IMR-90 (cell line): ENCODE measurements around the gene PPARG. TPM values are rescaled to one million over a fixed set of nuclear protein-coding genes. Genes with fewer than 3 reads are reported as not detected.

Experiments used
- ATAC-seq: fragments of 200-7000 bp; cut with Tn5 transposase; 2 replicates; pipeline ENCODE4 v1.9.1; 2020; ENCODE audit warnings: low read depth, mild to moderate bottlenecking, moderate library complexity
- BruUV-seq: library from RNA; stranded (reverse); fragments of 400-500 nt; replicated peaks from 2 replicates; lab custom pipeline; 2021; lab: Mats Ljungman, UMichigan
- CTCF ChIA-PET: fragments of 300-600 bp; formaldehyde crosslinking; extraction: SDS; loops from one replicate; lab custom pipeline; 2021; ENCODE audit warnings: antibody characterized with exemption; lab: Yijun Ruan, JAX
- POLR2A ChIA-PET: fragments of 300-600 bp; sonication (Branson Sonifier 250); formaldehyde crosslinking; loops from one replicate; lab custom pipeline; 2022; ENCODE audit warnings: antibody characterized with exemption; ENCODE audit not compliant: unreplicated experiment; lab: Charles Lee
- DNase-seq: peaks from one replicate; pipeline ENCODE4 v3.0.0; 2013
- H2AFZ ChIP-seq: replicated peaks from 2 replicates; pipeline ENCODE3; 2013; ENCODE audit warnings: low read length, mild to moderate bottlenecking; ENCODE audit not compliant: poor library complexity
- H2AK5ac ChIP-seq: 2 replicates; pipeline ENCODE4 v1.6.1; 2013; ENCODE audit warnings: low read depth, low read length, inconsistent platforms
- H2AK9ac ChIP-seq: replicated peaks from 2 replicates; pipeline ENCODE3; 2013; ENCODE audit warnings: mild to moderate bottlenecking, low read depth, low read length, moderate library complexity; ENCODE audit not compliant: poor library complexity
- H2BK120ac ChIP-seq: 2 replicates; pipeline ENCODE4 v1.6.1; 2013; ENCODE audit warnings: low read depth, low read length, inconsistent platforms
- H2BK15ac ChIP-seq: 3 replicates; pipeline ENCODE4 v1.6.1; 2013; ENCODE audit warnings: low read depth, low read length, inconsistent platforms
- H2BK20ac ChIP-seq: 2 replicates; pipeline ENCODE4 v1.6.1; 2013; ENCODE audit warnings: low read depth, mild to moderate bottlenecking, inconsistent platforms, low read length, moderate library complexity
- H2BK5ac ChIP-seq: 2 replicates; pipeline ENCODE4 v1.6.1; 2013; ENCODE audit warnings: mild to moderate bottlenecking, low read depth, low read length, inconsistent platforms; ENCODE audit not compliant: poor library complexity, severe bottlenecking
- H3K14ac ChIP-seq: replicated peaks from 2 replicates; pipeline ENCODE4 v1.6.1; 2013; ENCODE audit warnings: low read depth, low read length, inconsistent platforms
- H3K18ac ChIP-seq: 2 replicates; pipeline ENCODE4 v1.6.1; 2013; ENCODE audit warnings: low read depth, low read length, control low read depth
- H3K23ac ChIP-seq: 2 replicates; pipeline ENCODE4 v1.6.1; 2013; ENCODE audit warnings: low read depth, low read length, inconsistent platforms
- H3K27ac ChIP-seq: 2 replicates; pipeline ENCODE4 v1.5.1; 2013; ENCODE audit warnings: mild to moderate bottlenecking, control low read depth, low read length; ENCODE audit not compliant: insufficient read depth
- H3K27me3 ChIP-seq: 2 replicates; pipeline ENCODE4 v1.6.1; 2013; ENCODE audit warnings: low read length; ENCODE audit not compliant: control insufficient read depth, insufficient read depth
- H3K36me3 ChIP-seq: 2 replicates; pipeline ENCODE4 v1.6.1; 2013; ENCODE audit warnings: low read length, mixed read lengths; ENCODE audit not compliant: control insufficient read depth, insufficient read depth
- H3K4ac ChIP-seq: 2 replicates; pipeline ENCODE4 v1.6.1; 2013; ENCODE audit warnings: low read depth, low read length, inconsistent platforms
- H3K4me1 ChIP-seq: 2 replicates; pipeline ENCODE4 v1.6.1; 2013; ENCODE audit warnings: low read length, mixed read lengths; ENCODE audit not compliant: control insufficient read depth, insufficient read depth
- H3K4me2 ChIP-seq: 2 replicates; pipeline ENCODE4 v1.6.1; 2013; ENCODE audit warnings: low read depth, mild to moderate bottlenecking, control low read depth, low read length, moderate library complexity
- H3K4me3 ChIP-seq: 2 replicates; pipeline ENCODE4 v1.5.1; 2013; ENCODE audit warnings: low read depth, mild to moderate bottlenecking, control low read depth, low read length, moderate library complexity; ENCODE audit not compliant: insufficient read depth
- H3K56ac ChIP-seq: 2 replicates; pipeline ENCODE4 v1.6.1; 2013; ENCODE audit warnings: low read length, inconsistent platforms; ENCODE audit not compliant: insufficient read depth; ENCODE audit errors: extremely low read depth
- H3K79me1 ChIP-seq, 2 experiments: 2 replicates each; pipeline ENCODE4 v1.6.1; 2013; ENCODE audit warnings: low read length in 2 of 2, inconsistent platforms in 1 of 2, low read depth in 1 of 2
- H3K9ac ChIP-seq: 2 replicates; pipeline ENCODE4 v1.6.1; 2013; ENCODE audit warnings: low read depth, low read length, control low read depth
- H3K9me1 ChIP-seq: 2 replicates; pipeline ENCODE4 v1.6.1; 2013; ENCODE audit warnings: low read length, inconsistent platforms; ENCODE audit not compliant: insufficient read depth
- H3K9me3 ChIP-seq: 2 replicates; pipeline ENCODE4 v1.6.1; 2013; ENCODE audit warnings: low read length; ENCODE audit not compliant: control insufficient read depth, insufficient read depth
- H4K20me1 ChIP-seq: 2 replicates; pipeline ENCODE4 v1.6.1; 2013; ENCODE audit warnings: low read length, inconsistent platforms; ENCODE audit not compliant: insufficient read depth
- H4K5ac ChIP-seq: 2 replicates; pipeline ENCODE4 v1.6.1; 2013; ENCODE audit warnings: mild to moderate bottlenecking, low read depth, low read length, control low read depth
- H4K8ac ChIP-seq, 2 experiments: 2 replicates each; pipeline ENCODE4 v1.6.1; 2013; ENCODE audit warnings: low read depth in 2 of 2, low read length in 2 of 2, control low read depth in 1 of 2, inconsistent platforms in 1 of 2
- H4K91ac ChIP-seq: 2 replicates; pipeline ENCODE4 v1.6.1; 2013; ENCODE audit warnings: low read depth, low read length, inconsistent platforms; ENCODE audit not compliant: insufficient read depth
- FOS ChIP-seq: fragments of 150-350 bp; IDR thresholded peaks from 2 replicates; pipeline ENCODE4 v1.6.1; 2016; ENCODE audit warnings: low read depth, low read length
- RAD21 ChIP-seq: IDR thresholded peaks from 2 replicates; pipeline ENCODE4 v1.6.1; 2012; ENCODE audit warnings: low read length, improper control_type of control experiment
- SMC3 ChIP-seq: fragments of 150-350 bp; IDR thresholded peaks from 2 replicates; pipeline ENCODE4 v1.6.1; 2016; ENCODE audit warnings: low read depth, mild to moderate bottlenecking, antibody characterized with exemption, low read length, moderate library complexity
- dilution Hi-C: fragments of 300-500 bp; cut with HindIII; formaldehyde crosslinking; loops from one replicate; pipeline ENCODE4 v1.14.3; 2018; ENCODE audit warnings: low sequenced_read_pairs; ENCODE audit not compliant: unreplicated experiment
- in situ Hi-C: fragments of 300-500 bp; cut with MboI; formaldehyde crosslinking; loops from 3 replicates; pipeline ENCODE4 v1.14.3; 2019; ENCODE audit warnings: low sequenced_read_pairs, inconsistent platforms, mixed read lengths
- intact Hi-C: fragments of 100-400 bp; cut with micrococcal nuclease; formaldehyde crosslinking; loops from 2 replicates; pipeline ENCODE4 v1.10.0; 2022
- polyA plus RNA-seq, 3 experiments: library from polyadenylated mRNA; depleted of rRNA; stranded (reverse); fragments of >200 nt; gene quantifications; 2 replicates each; pipeline ENCODE4 v1.2.3, GENCODE V29; 2012; ENCODE audit warnings: low replicate concordance in 1 of 3
- total RNA-seq: library from RNA; depleted of rRNA; stranded (reverse); fragments of >200 nt; gene quantifications from 2 replicates; pipeline ENCODE4 v1.2.3, GENCODE V29; 2012

Gene PPARG
- total and polyA plus RNA-seq, 2 of the 4 experiments (the other 2 are of a cell fraction), result 11.2 to 23.8 TPM

GRCh38 chr3:12308517-12308916 lies 19.6 kb downstream of the PPARG start:
- peak overlapping the region; percentile 99 for H2BK5ac ChIP-seq
- no peak overlapping the region for H3K4me3 ChIP-seq
- H4K91ac ChIP-seq, result no peak overlapping the region
- no peak overlapping the region for H3K9ac ChIP-seq
- peaks cover 9% of the 10 kb centered on the region for H3K4me1 ChIP-seq
- H4K5ac ChIP-seq, result no peak overlapping the region
- H3K18ac ChIP-seq, result peak overlapping the region; percentile 95; the same call in 1 of the 2 replicates
- peaks cover 17% of the 10 kb centered on the region for H3K9me1 ChIP-seq
- POLR2A ChIA-PET, result no interaction called here
- no peak overlapping the region; the same call in 1 of the 2 replicates for H3K23ac ChIP-seq
- dilution Hi-C loops (no loop called here), in situ Hi-C loops (no loop called here), intact Hi-C loops (loop anchor here (5.0 kb wide), 2 partner anchors 64 to 171 kb away; no protein-coding TSS in a partner anchor)
- peak overlapping the region; percentile 75; the same call in 1 of the 2 replicates for H3K14ac ChIP-seq
- peak; percentile 27; the same call in 1 of the 2 replicates for TF ChIP-seq FOS
- TF ChIP-seq SMC3, result no peak
- no peak for TF ChIP-seq RAD21
- peak overlapping the region; percentile 87; the same call in 1 of the 2 replicates for H3K56ac ChIP-seq
- peak overlapping the region; percentile 63; the same call in 1 of the 2 replicates for H3K4me2 ChIP-seq
- peak; percentile 67 for ATAC-seq
- H2AK9ac ChIP-seq, result no peak overlapping the region
- no peaks in the 10 kb centered on the region for H3K36me3 ChIP-seq
- H4K20me1 ChIP-seq, result no peaks in the 10 kb centered on the region; the same call in 1 of the 2 replicates
- no peaks in the 10 kb centered on the region for H3K9me3 ChIP-seq
- 0 out of 2 replicates have a peak overlapping the region, but pooled peaks have one; percentile 98 for H2BK20ac ChIP-seq
- no TSS peak for BruUV-seq
- no peak overlapping the region for H2AFZ ChIP-seq
- peaks cover 20 to 36% of the 10 kb centered on the region in 2 experiments for H3K79me1 ChIP-seq
- H3K27me3 ChIP-seq, result no peaks in the 10 kb centered on the region
- H3K27ac ChIP-seq, result peak overlapping the region; percentile 99; the same call in 1 of the 2 replicates
- peak overlapping the region; percentile 94 for H2BK120ac ChIP-seq
- peak overlapping the region in 1 of 2 experiments; percentile 90; a peak in 2 of 4 replicates for H4K8ac ChIP-seq
- peak; percentile 93 for DNase-seq
- peak overlapping the region; percentile 85; the same call in 1 of the 3 replicates for H2BK15ac ChIP-seq
- H2AK5ac ChIP-seq, result no peak overlapping the region
- peak overlapping the region; percentile 91; the same call in 1 of the 2 replicates for H3K4ac ChIP-seq
- CTCF ChIA-PET, result no interaction called here
